AG09309 (cell line): ENCODE data around the gene STX8.
"Not testable (repeated sequence)": the region's sequence is repeated elsewhere in the genome, so short reads cannot be mapped to it uniquely, and the experiment has no call there.

Source experiments
- DNase-seq: peaks from one replicate; pipeline ENCODE4 v3.0.0-alpha.2; 2010; ENCODE audit warnings: low read depth
- H3K4me3 ChIP-seq: 2 replicates; pipeline ENCODE4 v1.5.1; 2011; ENCODE audit warnings: mild to moderate bottlenecking, low read depth, low read length, moderate library complexity; ENCODE audit not compliant: control insufficient read depth
- TF ChIP-seq, protein P1 (sequence below): IDR thresholded peaks from 2 replicates; pipeline ENCODE4 v1.5.1; 2011; ENCODE audit warnings: mild to moderate bottlenecking, low read depth, low read length, inconsistent platforms; ENCODE audit not compliant: insufficient read depth, control insufficient read depth; ENCODE audit errors: missing control alignments

STX8 gene

DNA sequence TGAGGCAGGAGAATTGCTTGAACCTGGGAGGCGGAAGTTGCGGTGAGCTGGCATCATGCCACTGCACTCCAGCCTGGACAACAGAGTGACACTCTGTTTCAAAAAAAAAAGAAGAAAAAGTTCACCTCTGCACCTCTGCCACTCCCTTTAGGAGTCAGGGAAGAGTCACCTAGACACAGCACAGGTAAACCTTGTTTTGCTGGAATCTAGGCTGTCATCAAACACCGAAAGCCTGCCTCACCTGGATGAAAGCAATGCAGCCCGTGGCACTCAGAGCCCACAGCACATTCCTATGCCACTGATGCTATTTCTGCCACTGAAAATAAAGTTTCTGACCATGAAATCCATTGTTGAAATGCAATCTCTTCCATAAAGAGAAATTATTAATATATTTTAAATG lies 23.0 kb upstream of the STX8 start:
- no peak for DNase-seq
- H3K4me3 ChIP-seq = no peak overlapping the region
- TF ChIP-seq, protein P1, sequence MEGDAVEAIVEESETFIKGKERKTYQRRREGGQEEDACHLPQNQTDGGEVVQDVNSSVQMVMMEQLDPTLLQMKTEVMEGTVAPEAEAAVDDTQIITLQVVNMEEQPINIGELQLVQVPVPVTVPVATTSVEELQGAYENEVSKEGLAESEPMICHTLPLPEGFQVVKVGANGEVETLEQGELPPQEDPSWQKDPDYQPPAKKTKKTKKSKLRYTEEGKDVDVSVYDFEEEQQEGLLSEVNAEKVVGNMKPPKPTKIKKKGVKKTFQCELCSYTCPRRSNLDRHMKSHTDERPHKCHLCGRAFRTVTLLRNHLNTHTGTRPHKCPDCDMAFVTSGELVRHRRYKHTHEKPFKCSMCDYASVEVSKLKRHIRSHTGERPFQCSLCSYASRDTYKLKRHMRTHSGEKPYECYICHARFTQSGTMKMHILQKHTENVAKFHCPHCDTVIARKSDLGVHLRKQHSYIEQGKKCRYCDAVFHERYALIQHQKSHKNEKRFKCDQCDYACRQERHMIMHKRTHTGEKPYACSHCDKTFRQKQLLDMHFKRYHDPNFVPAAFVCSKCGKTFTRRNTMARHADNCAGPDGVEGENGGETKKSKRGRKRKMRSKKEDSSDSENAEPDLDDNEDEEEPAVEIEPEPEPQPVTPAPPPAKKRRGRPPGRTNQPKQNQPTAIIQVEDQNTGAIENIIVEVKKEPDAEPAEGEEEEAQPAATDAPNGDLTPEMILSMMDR = no peak

DNA sequence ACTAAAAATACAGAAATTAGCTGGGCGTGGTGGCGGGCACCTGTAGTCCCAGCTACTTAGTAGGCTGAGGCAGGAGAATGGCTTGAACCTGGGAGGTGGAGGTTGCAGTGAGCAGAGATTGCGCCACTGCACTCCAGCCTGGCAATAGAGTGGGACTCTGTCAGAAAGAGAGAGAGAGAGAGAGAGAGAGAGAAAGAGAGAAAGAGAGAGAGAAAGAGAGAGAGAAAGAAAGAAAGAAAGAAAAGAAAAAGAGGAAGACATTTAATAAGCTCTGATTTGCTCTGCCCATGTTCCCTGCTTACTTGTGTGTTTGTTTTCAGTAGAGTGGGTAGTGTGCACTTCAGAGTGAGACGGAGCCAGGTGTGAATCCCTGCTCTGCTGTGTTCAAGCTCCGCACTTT lies 22.0 kb upstream of the STX8 start:
- DNase-seq, H3K4me3 ChIP-seq: not testable (repeated sequence)

DNA sequence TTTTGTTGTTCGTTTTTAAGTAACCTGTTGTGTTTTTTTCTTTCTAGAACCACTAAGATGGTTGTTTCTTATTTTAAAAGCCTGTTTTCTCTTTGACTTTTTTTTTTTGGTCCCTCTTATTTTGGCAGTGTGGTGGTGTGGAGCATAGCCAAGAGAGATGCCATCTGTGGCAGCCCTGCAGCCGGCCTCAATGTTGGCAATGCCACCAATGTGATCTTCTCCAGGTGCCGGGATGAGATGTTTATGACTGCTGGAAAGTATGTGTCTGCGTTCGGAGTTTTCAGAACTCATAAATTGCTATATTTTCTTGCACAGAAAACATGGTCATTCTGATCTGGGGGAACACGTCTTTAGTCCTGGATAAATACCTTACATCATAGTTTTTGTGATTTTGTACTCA lies 18.4 kb upstream of the STX8 start:
- DNase-seq = no peak
- no peak overlapping the region for H3K4me3 ChIP-seq
- TF ChIP-seq, protein P1 = no peak

DNA sequence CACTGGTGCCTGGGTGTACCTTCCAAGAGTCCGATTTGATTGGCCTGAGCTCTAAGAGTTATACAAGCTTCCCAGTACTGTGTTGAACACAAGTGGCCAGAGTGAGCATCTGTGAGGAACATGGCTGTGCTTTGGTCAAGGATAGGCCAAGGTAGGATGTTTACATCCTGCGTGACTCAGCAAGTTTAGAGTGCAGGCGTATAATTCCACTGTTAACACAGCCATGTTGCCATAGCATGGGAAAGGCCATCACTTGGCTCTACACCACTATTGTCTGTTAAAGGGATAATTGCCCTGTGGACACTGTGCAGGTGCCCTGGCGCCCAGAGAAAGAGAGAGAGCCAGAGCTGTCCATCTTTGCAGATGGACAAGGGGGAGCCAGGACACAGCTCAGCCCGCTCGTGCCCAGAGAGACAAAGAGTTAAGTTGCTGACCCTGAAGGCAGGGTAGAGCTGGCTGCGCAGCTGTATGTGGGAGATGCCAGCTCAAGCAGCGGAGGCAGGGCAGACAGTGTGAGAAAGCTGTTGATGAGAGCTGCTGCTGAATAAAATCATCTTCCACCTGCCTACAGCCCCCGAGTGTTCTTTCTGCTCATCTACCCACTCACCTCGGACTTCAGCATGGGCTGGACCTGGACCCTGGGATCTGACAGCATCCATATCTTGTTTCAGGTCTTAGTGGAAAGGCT lies 12.5 kb upstream of the STX8 start:
- TF ChIP-seq, protein P1 = no peak
- no peak for DNase-seq
- no peak overlapping the region for H3K4me3 ChIP-seq

DNA sequence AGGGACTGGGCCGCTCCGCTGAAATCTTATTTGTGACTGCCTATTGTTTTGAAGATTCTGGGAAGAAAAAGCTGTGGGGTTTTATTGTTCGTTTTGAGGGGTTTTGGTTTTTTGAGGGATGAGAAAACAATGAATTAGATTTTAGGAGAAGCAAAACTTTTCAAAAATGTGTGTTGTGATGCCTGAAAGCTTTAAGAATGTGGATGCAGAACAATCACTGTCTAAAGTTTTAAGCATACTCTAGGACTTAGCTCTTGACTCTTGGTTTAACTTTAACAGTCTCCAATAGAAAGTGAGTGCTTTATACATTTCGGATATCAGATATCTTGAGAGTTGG lies 1.7 kb upstream of the STX8 start:
- no peak for DNase-seq
- no peak overlapping the region for H3K4me3 ChIP-seq
- TF ChIP-seq, protein P1 = no peak

DNA sequence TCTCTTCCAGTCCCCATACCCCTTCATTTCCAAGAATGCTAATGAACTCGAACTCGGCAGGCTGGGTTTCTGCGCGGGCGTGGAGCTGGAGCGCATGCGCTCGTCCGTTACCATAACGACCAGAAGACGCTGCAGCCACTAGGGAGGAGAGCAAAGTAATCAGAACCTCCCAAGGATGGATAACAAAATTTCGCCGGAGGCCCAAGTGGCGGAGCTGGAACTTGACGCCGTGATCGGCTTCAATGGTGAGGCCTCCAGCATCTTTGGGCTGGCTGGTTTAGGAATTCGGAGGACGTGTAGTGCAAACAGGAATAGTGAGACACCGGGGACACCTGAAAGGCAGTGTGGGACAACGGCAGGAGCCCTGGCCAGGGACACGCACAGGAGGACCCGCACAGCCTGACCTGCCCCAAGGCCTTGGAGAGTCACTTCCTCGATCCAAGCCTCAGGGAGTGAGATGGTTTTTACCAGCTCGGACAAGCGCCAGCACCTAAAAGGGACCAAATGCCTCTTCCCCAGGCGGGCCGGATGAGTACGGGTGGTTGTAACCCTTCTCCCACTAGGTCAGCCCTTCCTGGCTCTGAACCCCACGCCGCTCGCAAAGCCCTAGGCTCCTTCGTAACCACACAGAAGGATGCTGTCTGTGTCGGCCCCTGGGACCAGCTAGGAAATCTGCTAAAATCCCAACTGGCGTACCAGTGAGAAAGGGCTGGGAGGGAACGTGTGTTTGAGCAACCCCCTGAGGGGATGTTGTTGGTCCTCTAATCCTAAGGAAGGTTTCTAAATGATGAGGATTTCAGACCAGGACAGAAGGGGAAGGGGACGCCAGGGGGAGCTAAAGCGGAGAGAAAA lies 1.1 kb upstream of the STX8 start, which contains the start of gene CFAP52:
TSS of gene CFAP52 (plus strand) at position 122 of the 852 bp plus-strand sequence. CDS start at position 176, 54 bp downstream.
- no peak for DNase-seq
- TF ChIP-seq, protein P1 = peak; percentile 75
- H3K4me3 ChIP-seq = peak within 1 kb of the TSS; percentile 67

DNA sequence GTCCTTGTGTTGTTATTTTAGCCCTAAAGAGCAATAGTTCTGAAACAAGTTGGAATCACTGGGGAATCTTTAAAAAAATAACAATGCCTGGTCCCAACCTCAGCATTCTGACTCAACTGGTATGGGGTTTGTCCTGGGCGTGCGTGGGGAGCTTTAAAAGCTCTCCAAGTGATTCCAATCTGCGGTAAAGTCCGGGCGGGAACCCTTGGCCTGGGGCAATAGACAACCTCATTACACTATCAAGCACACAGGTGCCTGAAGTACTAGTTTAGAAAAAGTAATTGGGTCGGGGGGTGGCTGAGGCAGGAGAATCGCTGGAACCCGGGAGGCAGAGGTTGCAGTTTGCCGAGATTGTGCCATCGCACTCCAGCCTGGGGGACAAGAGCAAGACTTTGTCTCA lies 4.4 kb downstream of the STX8 start:
- H3K4me3 ChIP-seq = no peak overlapping the region
- TF ChIP-seq, protein P1 = no peak
- DNase-seq = no peak
